Measurements from ENCODE around the gene GAMT.

Gene GAMT

GRCh38 chr19:1432507-1432887, 31.2 kb upstream of the GAMT start:
- no peak overlapping the region for H3K4me2 ChIP-seq (ENCODE audit: low read depth, low read length)
- no peak overlapping the region for H3K4me3 ChIP-seq (ENCODE audit: low read length)
- peaks cover 42% of the 10 kb centered on the region for H3K79me2 ChIP-seq (ENCODE audit: low read length)
- no peak overlapping the region for H3K9ac ChIP-seq (ENCODE audit: low read length)
- no peak overlapping the region for H2AFZ ChIP-seq (ENCODE audit: low read length)
- no peaks in the 10 kb centered on the region for H3K27me3 ChIP-seq (replicated peaks; ENCODE audit: insufficient read depth, low read length)
- no peaks in the 10 kb centered on the region for H3K9me2 ChIP-seq (replicated peaks; ENCODE audit: insufficient read depth, low read length)
- H3K36me3 ChIP-seq (replicated peaks; ENCODE audit: insufficient read depth, low read length), result 0 out of 2 replicates have a peak, but pooled peaks cover 3% of the 10 kb centered on the region
- peaks cover 20% of the 10 kb centered on the region for H3F3A ChIP-seq (ENCODE audit: insufficient read depth, low read length)
- TF ChIP-seq EZH2phosphoT487 (IDR thresholded peaks at IDR 0.05; ENCODE audit: low read length), result no peak
- no peak for TF ChIP-seq CTCF (IDR thresholded peaks at IDR 0.05; ENCODE audit: low read length)
- no peak for TF ChIP-seq EZH2 (optimal IDR thresholded peaks at IDR 0.05; ENCODE audit: low read depth, low read length)
- no peak overlapping the region for H3K27ac ChIP-seq (ENCODE audit: low read length)
- DNase-seq, result no peak
- H4K20me1 ChIP-seq (ENCODE audit: insufficient read depth, low read length), result no peaks in the 10 kb centered on the region
- H3K9me3 ChIP-seq (replicated peaks; ENCODE audit: insufficient read depth, low read length), result no peaks in the 10 kb centered on the region
- 0 out of 2 replicates have a peak, but pooled peaks cover under 1% of the 10 kb centered on the region for H3K4me1 ChIP-seq (ENCODE audit: low read length)

GRCh38 chr19:1431759-1432506, 30.6 kb upstream of the GAMT start:
- Histone ChIP-seq H3K9me3 (replicated peaks; ENCODE audit: insufficient read depth, low read length) (no peaks in the 10 kb centered on the region), H3K27ac (ENCODE audit: low read length) (no peak overlapping the region), H3F3A (ENCODE audit: insufficient read depth, low read length) (peaks cover 16% of the 10 kb centered on the region), H4K20me1 (ENCODE audit: insufficient read depth, low read length) (no peaks in the 10 kb centered on the region), H3K27me3 (replicated peaks; ENCODE audit: insufficient read depth, low read length) (no peaks in the 10 kb centered on the region), H3K4me2 (ENCODE audit: low read depth, low read length) (no peak overlapping the region), H3K36me3 (replicated peaks; ENCODE audit: insufficient read depth, low read length) (0 out of 2 replicates have a peak, but pooled peaks cover 3% of the 10 kb centered on the region), H2AFZ (ENCODE audit: low read length) (no peak overlapping the region), H3K4me3 (ENCODE audit: low read length) (no peak overlapping the region), H3K79me2 (ENCODE audit: low read length) (peaks cover 44% of the 10 kb centered on the region), H3K9me2 (replicated peaks; ENCODE audit: insufficient read depth, low read length) (no peaks in the 10 kb centered on the region), H3K4me1 (ENCODE audit: low read length) (no peaks in the 10 kb centered on the region), H3K9ac (ENCODE audit: low read length) (no peak overlapping the region)
- TF ChIP-seq EZH2phosphoT487 (IDR thresholded peaks at IDR 0.05; ENCODE audit: low read length) (no peak), CTCF (IDR thresholded peaks at IDR 0.05; ENCODE audit: low read length) (no peak), EZH2 (optimal IDR thresholded peaks at IDR 0.05; ENCODE audit: low read depth, low read length) (no peak)
- no peak for DNase-seq

DNA sequence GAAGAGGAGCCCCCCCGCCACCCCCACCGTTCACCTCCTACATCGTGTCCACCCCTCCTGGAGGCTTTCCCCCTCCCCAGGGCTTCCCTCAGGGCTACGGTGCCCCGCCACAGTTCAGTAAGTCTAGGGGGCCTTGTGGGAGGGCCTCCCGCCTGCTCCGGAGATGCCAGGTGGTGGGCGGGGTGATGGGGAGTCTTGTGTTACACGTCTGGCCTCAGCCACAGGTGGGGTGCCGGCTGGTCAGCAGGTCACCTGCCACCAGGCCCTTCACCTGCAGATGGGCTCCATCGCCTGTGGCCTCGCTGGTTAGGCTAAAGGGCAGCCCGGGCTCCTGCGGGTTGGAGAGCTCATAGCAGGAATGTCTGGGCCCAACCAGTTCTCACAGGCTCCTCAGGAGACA, 28.9 kb upstream of the GAMT start:
- H3K36me3 ChIP-seq (replicated peaks; ENCODE audit: insufficient read depth, low read length), result peaks cover 8% of the 10 kb centered on the region; the same call in 1 of the 2 replicates

DNA sequence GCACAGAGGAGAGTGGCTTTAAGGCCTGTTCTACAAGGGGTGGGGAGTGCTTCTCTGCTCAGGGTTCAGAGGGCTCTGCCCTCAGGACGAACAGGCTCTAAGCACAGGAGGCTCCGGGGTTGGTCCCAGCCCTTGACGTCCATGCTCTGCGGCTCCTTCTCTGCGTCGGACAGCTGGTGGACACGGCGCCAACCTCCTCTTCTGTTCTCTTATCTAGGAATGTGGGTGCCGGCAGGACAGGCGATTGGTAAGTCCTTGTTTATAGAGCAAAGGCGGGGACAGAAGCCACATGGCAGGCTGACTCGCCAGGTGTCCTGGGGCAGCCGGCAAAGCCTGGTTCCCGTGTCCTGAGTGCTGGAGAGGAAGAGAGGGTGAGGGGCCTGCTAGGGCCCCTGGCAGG, 28.4 kb upstream of the GAMT start:
- TF ChIP-seq CTCF (IDR thresholded peaks at IDR 0.05; ENCODE audit: low read length), result no peak
- no peak for TF ChIP-seq EZH2phosphoT487 (IDR thresholded peaks at IDR 0.05; ENCODE audit: low read length)
- no peak for TF ChIP-seq EZH2 (optimal IDR thresholded peaks at IDR 0.05; ENCODE audit: low read depth, low read length)
- H3K4me2 ChIP-seq (ENCODE audit: low read depth, low read length), result no peak overlapping the region
- H4K20me1 ChIP-seq (ENCODE audit: insufficient read depth, low read length), result 0 out of 2 replicates have a peak, but pooled peaks cover 2% of the 10 kb centered on the region
- H3K27me3 ChIP-seq (replicated peaks; ENCODE audit: insufficient read depth, low read length), result no peaks in the 10 kb centered on the region
- H3K9me2 ChIP-seq (replicated peaks; ENCODE audit: insufficient read depth, low read length), result no peaks in the 10 kb centered on the region
- H3K9ac ChIP-seq (ENCODE audit: low read length), result no peak overlapping the region
- H3K27ac ChIP-seq (ENCODE audit: low read length), result no peak overlapping the region
- 0 out of 2 replicates have a peak, but pooled peaks cover 6% of the 10 kb centered on the region for H3F3A ChIP-seq (ENCODE audit: insufficient read depth, low read length)
- DNase-seq, result no peak
- no peaks in the 10 kb centered on the region for H3K4me1 ChIP-seq (ENCODE audit: low read length)
- no peak overlapping the region for H2AFZ ChIP-seq (ENCODE audit: low read length)
- H3K4me3 ChIP-seq (ENCODE audit: low read length), result no peak overlapping the region
- H3K9me3 ChIP-seq (replicated peaks; ENCODE audit: insufficient read depth, low read length), result no peaks in the 10 kb centered on the region
- H3K79me2 ChIP-seq (ENCODE audit: low read length), result peaks cover 64% of the 10 kb centered on the region
- H3K36me3 ChIP-seq (replicated peaks; ENCODE audit: insufficient read depth, low read length), result peaks cover 12% of the 10 kb centered on the region; the same call in 1 of the 2 replicates

More for the DNA sequence above, 28.9 kb upstream of the GAMT start:
- Histone ChIP-seq H3K27me3 (replicated peaks; ENCODE audit: insufficient read depth, low read length) (no peaks in the 10 kb centered on the region), H2AFZ (ENCODE audit: low read length) (no peak overlapping the region), H3K79me2 (ENCODE audit: low read length) (peaks cover 59% of the 10 kb centered on the region), H3F3A (ENCODE audit: insufficient read depth, low read length) (0 out of 2 replicates have a peak, but pooled peaks cover 6% of the 10 kb centered on the region), H4K20me1 (ENCODE audit: insufficient read depth, low read length) (0 out of 2 replicates have a peak, but pooled peaks cover 2% of the 10 kb centered on the region), H3K9me3 (replicated peaks; ENCODE audit: insufficient read depth, low read length) (no peaks in the 10 kb centered on the region), H3K9me2 (replicated peaks; ENCODE audit: insufficient read depth, low read length) (no peaks in the 10 kb centered on the region), H3K9ac (ENCODE audit: low read length) (no peak overlapping the region), H3K4me1 (ENCODE audit: low read length) (no peaks in the 10 kb centered on the region), H3K4me2 (ENCODE audit: low read depth, low read length) (no peak overlapping the region), H3K27ac (ENCODE audit: low read length) (no peak overlapping the region), H3K4me3 (ENCODE audit: low read length) (no peak overlapping the region)
- no peak for DNase-seq
- no peak for TF ChIP-seq EZH2 (optimal IDR thresholded peaks at IDR 0.05; ENCODE audit: low read depth, low read length)

All from MM.1S (cell line).